Sciatic nerve (tissue), 1 donor: Measurements from ENCODE around the gene CCDC110. TPM values are rescaled to one million over a fixed set of nuclear protein-coding genes. Genes with fewer than 3 reads are reported as not detected.

Source experiments
- total RNA-seq: library from RNA; stranded (reverse); fragmentation: NEBNext Ultra II Directional; extraction: Animal tissue kit (Norgen Biotek cat#: 25700); gene quantifications from one replicate; pipeline ENCODE4 v1.2.1, GENCODE V29; 2021
- donor health status: DM: no; HTN: no; CAD: no.

CCDC110 gene
- total RNA-seq, 1 donor from 2014 or later = 0.36 TPM

Other genes starting within 250 kb of the CCDC110 start
- 4.9 TPM for gene LRP2BP, start 75.8 kb downstream of the CCDC110 start, total RNA-seq
- gene ANKRD37, start 74.9 kb downstream of the CCDC110 start, total RNA-seq = 25.1 TPM
- gene UFSP2, start 45.8 kb downstream of the CCDC110 start, total RNA-seq = 38.9 TPM
- gene PDLIM3, start 63.8 kb upstream of the CCDC110 start, total RNA-seq = 9.8 TPM